Vagina (tissue), 2 donors: ENCODE results near the gene KCNIP2. TPM values are rescaled to one million over a fixed set of nuclear protein-coding genes. Genes with fewer than 3 reads are reported as not detected.

Experiments used
- DNase-seq, 2 donors: peaks; one replicate each; pipeline ENCODE4 v3.0.0-alpha.2; 2017; ENCODE audit errors: extremely low spot score in 2 of 2
- H3K27ac ChIP-seq: fragments of 200-600 bp; sonication (generic); one replicate; pipeline ENCODE4 v1.5.1; 2019
- H3K27me3 ChIP-seq: fragments of 200-600 bp; sonication (generic); one replicate; pipeline ENCODE4 v1.5.1; 2019
- H3K36me3 ChIP-seq, 2 donors: fragments of 200-600 bp; sonication (generic); one replicate each; pipeline ENCODE4 v1.5.1; 2017 to 2019
- H3K4me1 ChIP-seq: fragments of 200-600 bp; sonication (generic); one replicate; pipeline ENCODE4 v1.5.1; 2019
- H3K4me3 ChIP-seq, 2 donors: fragments of 200-600 bp; sonication (generic); 1 replicate in 1 of 2; 2 replicates in 1 of 2; pipeline ENCODE4 v1.5.1; 2016 to 2019
- H3K9me3 ChIP-seq: fragments of 200-600 bp; sonication (generic); one replicate; pipeline ENCODE4 v1.5.1; 2019
- POLR2A ChIP-seq, 2 donors: fragments of 450-650 bp; IDR thresholded peaks; one replicate each; pipeline ENCODE4 v1.6.1; 2017; ENCODE audit warnings: antibody characterized with exemption in 2 of 2, mild to moderate bottlenecking in 2 of 2, moderate library complexity in 2 of 2
- POLR2AphosphoS5 ChIP-seq, 2 donors: sonication (generic); formaldehyde crosslinking; IDR thresholded peaks; one replicate each; pipeline ENCODE4 v1.9.0; 2017; ENCODE audit warnings: antibody characterized with exemption in 2 of 2, mild to moderate bottlenecking in 2 of 2, low read depth in 1 of 2; ENCODE audit not compliant: insufficient read depth in 1 of 2
- intact Hi-C: fragments of 100-400 bp; cut with DNase I; formaldehyde crosslinking; loops from one replicate; pipeline ENCODE4 v1.15.1; 2023
- total RNA-seq: library from RNA; depleted of rRNA; stranded (reverse); fragments of >200 nt; gene quantifications from one replicate; pipeline ENCODE4 v1.2.3, GENCODE V29; 2016
- TF ChIP-seq, protein P1 (sequence below), 3 experiments: fragments of 450-650 bp in 2 of 3; fragments of 200-600 bp in 1 of 3; sonication (generic) in 1 of 3; IDR thresholded peaks; one replicate each; pipeline ENCODE4 v1.5.1; 2017 to 2019; ENCODE audit warnings: antibody characterized with exemption in 3 of 3, mild to moderate bottlenecking in 2 of 3, moderate library complexity in 2 of 3

KCNIP2 gene
- total RNA-seq, result 5.9 TPM

- Histone ChIP-seq H3K27ac (no peak within 1 kb of the TSS), H3K36me3 (peaks cover 0 to 24% of the 10 kb centered on the region in 2 donors), H3K27me3 (no peaks in the 10 kb centered on the region), H3K4me3 (no peak within 1 kb of the TSS), H3K4me1 (peaks cover 39% of the 10 kb centered on the region), H3K9me3 (no peaks in the 10 kb centered on the region)
- no peak for DNase-seq
- TF ChIP-seq, protein P1, sequence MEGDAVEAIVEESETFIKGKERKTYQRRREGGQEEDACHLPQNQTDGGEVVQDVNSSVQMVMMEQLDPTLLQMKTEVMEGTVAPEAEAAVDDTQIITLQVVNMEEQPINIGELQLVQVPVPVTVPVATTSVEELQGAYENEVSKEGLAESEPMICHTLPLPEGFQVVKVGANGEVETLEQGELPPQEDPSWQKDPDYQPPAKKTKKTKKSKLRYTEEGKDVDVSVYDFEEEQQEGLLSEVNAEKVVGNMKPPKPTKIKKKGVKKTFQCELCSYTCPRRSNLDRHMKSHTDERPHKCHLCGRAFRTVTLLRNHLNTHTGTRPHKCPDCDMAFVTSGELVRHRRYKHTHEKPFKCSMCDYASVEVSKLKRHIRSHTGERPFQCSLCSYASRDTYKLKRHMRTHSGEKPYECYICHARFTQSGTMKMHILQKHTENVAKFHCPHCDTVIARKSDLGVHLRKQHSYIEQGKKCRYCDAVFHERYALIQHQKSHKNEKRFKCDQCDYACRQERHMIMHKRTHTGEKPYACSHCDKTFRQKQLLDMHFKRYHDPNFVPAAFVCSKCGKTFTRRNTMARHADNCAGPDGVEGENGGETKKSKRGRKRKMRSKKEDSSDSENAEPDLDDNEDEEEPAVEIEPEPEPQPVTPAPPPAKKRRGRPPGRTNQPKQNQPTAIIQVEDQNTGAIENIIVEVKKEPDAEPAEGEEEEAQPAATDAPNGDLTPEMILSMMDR (IDR thresholded peaks at IDR 0.05), result no peak
- TF ChIP-seq POLR2AphosphoS5 (IDR thresholded peaks at IDR 0.05; ENCODE audit: insufficient read depth in 1 of 2, low read depth in 1 of 2) (no peak), POLR2A (IDR thresholded peaks at IDR 0.05) (no peak)
- intact Hi-C loops, result loop anchor here (10.0 kb wide), 1 partner anchor 161 kb away; no protein-coding TSS in a partner anchor
Observed at GRCh38 chr10:101843032-101844021, at the start of gene KCNIP2. Gene KCNIP2 (minus strand): TSS chr10:101843800. CDS start chr10:101843568, 232 bp downstream.

DNA sequence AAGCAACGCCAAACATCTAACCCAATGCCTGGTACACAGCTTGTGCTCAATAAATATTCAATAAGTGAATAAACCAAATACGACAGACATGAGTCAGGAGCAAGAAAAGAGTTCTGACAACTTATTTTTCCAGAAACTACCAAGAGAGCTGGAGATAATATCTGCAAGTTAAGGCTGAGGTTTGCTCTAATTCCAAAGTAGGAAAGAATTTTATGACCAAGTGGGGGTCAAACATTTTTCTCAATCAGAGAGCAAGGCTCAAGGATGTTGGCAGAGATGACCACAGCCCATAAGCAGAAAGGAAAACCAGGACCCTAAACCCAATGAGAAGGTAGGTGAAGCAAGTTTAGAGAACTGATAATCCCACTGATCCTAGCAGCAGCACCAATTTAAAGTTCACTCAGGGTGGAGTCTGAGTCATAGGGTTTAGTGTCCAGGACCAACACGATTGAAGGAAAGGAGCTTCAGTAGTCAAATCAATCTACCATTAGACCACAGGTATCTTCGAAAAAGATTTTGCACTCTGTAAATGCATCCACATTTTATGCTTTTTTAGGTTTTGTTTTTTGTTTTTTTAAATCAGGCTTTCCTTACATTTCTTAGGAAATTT is 49.3 kb upstream of the KCNIP2 start:
- no peak for DNase-seq

GRCh38 chr10:101889256-101890210 is 45.9 kb upstream of the KCNIP2 start:
- Histone ChIP-seq H3K27ac (no peak overlapping the region), H3K9me3 (no peaks in the 10 kb centered on the region), H3K4me3 (no peak overlapping the region), H3K4me1 (no peaks in the 10 kb centered on the region), H3K27me3 (no peaks in the 10 kb centered on the region), H3K36me3 (no peaks in the 10 kb centered on the region)
- DNase-seq, result no peak
- no peak for TF ChIP-seq POLR2A (IDR thresholded peaks at IDR 0.05)
- TF ChIP-seq, protein P1 (IDR thresholded peaks at IDR 0.05), result peak in 2 of 3 experiments; percentile 39 to 46
- no peak for TF ChIP-seq POLR2AphosphoS5 (IDR thresholded peaks at IDR 0.05; ENCODE audit: insufficient read depth in 1 of 2, low read depth in 1 of 2)
- intact Hi-C loops, result no loop called here

More for the DNA sequence above, 49.3 kb upstream of the KCNIP2 start:
- intact Hi-C loops, result no loop called here
- H3K36me3 ChIP-seq, result no peaks in the 10 kb centered on the region
- no peak overlapping the region for H3K27ac ChIP-seq
- TF ChIP-seq, protein P1 (IDR thresholded peaks at IDR 0.05), result no peak
- TF ChIP-seq POLR2AphosphoS5 (IDR thresholded peaks at IDR 0.05; ENCODE audit: insufficient read depth in 1 of 2, low read depth in 1 of 2), result no peak
- TF ChIP-seq POLR2A (IDR thresholded peaks at IDR 0.05), result no peak
- H3K27me3 ChIP-seq, result no peaks in the 10 kb centered on the region
- H3K4me3 ChIP-seq, result no peak overlapping the region
- H3K4me1 ChIP-seq, result no peaks in the 10 kb centered on the region
- H3K9me3 ChIP-seq, result no peaks in the 10 kb centered on the region

- DNase-seq, result no peak
- TF ChIP-seq POLR2AphosphoS5 (IDR thresholded peaks at IDR 0.05; ENCODE audit: insufficient read depth in 1 of 2, low read depth in 1 of 2), result no peak
- TF ChIP-seq, protein P1 (IDR thresholded peaks at IDR 0.05), result no peak
- TF ChIP-seq POLR2A (IDR thresholded peaks at IDR 0.05), result no peak
- Histone ChIP-seq H3K9me3 (no peaks in the 10 kb centered on the region), H3K4me1 (no peaks in the 10 kb centered on the region), H3K27ac (no peak overlapping the region), H3K4me3 (no peak overlapping the region), H3K27me3 (no peaks in the 10 kb centered on the region), H3K36me3 (no peaks in the 10 kb centered on the region)
- intact Hi-C loops, result no loop called here
Observed at GRCh38 chr10:101888251-101888949, 44.8 kb upstream of the KCNIP2 start.
